OCI-LY3 (cell line): ENCODE measurements around the gene AIRE.
"Not testable (repeated sequence)": the region's sequence is repeated elsewhere in the genome, so short reads cannot be mapped to it uniquely, and the experiment has no call there.

Experiments
- EZH2phosphoT487 ChIP-seq: fragments of 200-600 bp; shearing (Covaris generic); IDR thresholded peaks from 2 replicates; pipeline ENCODE4 v1.6.1; 2018; ENCODE audit warnings: antibody characterized with exemption, mixed run types, low read depth
- TF ChIP-seq, protein P1 (sequence below): fragments of 200-600, 300-600 bp; sonication (generic); IDR thresholded peaks from 2 replicates; pipeline ENCODE4 v1.5.1; 2014; ENCODE audit warnings: antibody characterized with exemption, low read length, low read depth

DNA sequence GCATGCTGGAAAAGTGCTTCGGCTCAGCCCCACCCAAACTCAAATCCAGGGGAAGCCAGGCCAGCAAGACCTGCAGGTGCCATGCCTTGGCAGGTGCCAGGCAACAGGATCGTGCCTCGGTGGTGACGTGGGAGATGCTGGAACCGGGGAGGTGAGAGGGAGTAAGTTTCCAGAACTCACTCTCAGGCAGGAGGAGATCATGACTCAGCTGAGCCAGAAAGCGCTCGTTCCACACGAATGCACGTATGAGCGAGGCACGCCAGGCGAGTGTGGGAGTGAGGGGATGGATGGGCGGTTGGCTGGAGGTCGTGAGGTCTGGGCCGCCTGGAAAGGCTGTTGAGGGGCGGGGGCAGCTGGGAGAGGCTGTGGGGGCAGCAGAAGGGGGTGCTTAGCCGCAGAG lies 37.8 kb upstream of the AIRE start:
- TF ChIP-seq, protein P1, sequence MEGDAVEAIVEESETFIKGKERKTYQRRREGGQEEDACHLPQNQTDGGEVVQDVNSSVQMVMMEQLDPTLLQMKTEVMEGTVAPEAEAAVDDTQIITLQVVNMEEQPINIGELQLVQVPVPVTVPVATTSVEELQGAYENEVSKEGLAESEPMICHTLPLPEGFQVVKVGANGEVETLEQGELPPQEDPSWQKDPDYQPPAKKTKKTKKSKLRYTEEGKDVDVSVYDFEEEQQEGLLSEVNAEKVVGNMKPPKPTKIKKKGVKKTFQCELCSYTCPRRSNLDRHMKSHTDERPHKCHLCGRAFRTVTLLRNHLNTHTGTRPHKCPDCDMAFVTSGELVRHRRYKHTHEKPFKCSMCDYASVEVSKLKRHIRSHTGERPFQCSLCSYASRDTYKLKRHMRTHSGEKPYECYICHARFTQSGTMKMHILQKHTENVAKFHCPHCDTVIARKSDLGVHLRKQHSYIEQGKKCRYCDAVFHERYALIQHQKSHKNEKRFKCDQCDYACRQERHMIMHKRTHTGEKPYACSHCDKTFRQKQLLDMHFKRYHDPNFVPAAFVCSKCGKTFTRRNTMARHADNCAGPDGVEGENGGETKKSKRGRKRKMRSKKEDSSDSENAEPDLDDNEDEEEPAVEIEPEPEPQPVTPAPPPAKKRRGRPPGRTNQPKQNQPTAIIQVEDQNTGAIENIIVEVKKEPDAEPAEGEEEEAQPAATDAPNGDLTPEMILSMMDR, result not testable (repeated sequence)
- TF ChIP-seq EZH2phosphoT487, result not testable (repeated sequence)
